H1 (cell line): ENCODE data around the gene FNDC11. TPM values are rescaled to one million over a fixed set of nuclear protein-coding genes. Genes with fewer than 3 reads are reported as not detected.
A peak's percentile ranks its signal among the peaks of the same experiment; 100 is the strongest.

ENCODE experiments used
- CTCF ChIA-PET: fragments of 300-600 bp; sonication (Branson Sonifier 250); formaldehyde crosslinking; loops from one replicate; lab custom pipeline; 2021; ENCODE audit not compliant: partially characterized antibody; lab: Charles Lee
- POLR2A ChIA-PET: fragments of 300-600 bp; sonication (Branson Sonifier 250); formaldehyde crosslinking; loops from one replicate; lab custom pipeline; 2021; ENCODE audit warnings: inconsistent platforms; ENCODE audit not compliant: partially characterized antibody; lab: Charles Lee
- DNase-seq, 2 experiments: peaks; one replicate each; pipeline versions ENCODE4 v3.0.0 to v3.0.0-alpha.2; 2010 to 2022; ENCODE audit warnings: low spot score in 2 of 2, low read depth in 1 of 2, mixed read lengths in 1 of 2
- FAIRE-seq: peaks from 2 replicates; lab custom pipeline; 2011; peaks lifted over from hg19 to GRCh38; lab: Jason Lieb, UNC
- H2AFZ ChIP-seq: 2 replicates; pipeline ENCODE4 v1.8.1; 2012; ENCODE audit warnings: low read length, inconsistent platforms
- H2AK5ac ChIP-seq: 2 replicates; pipeline ENCODE4 v1.6.1; 2013; ENCODE audit warnings: low read depth, low read length
- H2BK120ac ChIP-seq: replicated peaks from 2 replicates; pipeline ENCODE3; 2013; ENCODE audit warnings: low read depth, low read length, inconsistent platforms
- H2BK12ac ChIP-seq: 2 replicates; pipeline ENCODE4 v1.6.1; 2013; ENCODE audit warnings: low read depth, low read length
- H2BK15ac ChIP-seq: 2 replicates; pipeline ENCODE4 v1.6.1; 2013; ENCODE audit warnings: low read length
- H2BK20ac ChIP-seq: 2 replicates; pipeline ENCODE4 v1.6.1; 2013; ENCODE audit warnings: low read length
- H2BK5ac ChIP-seq: 2 replicates; pipeline ENCODE4 v1.6.1; 2013; ENCODE audit warnings: low read depth, low read length
- H3K14ac ChIP-seq: 2 replicates; pipeline ENCODE4 v1.6.1; 2013; ENCODE audit warnings: inconsistent platforms; ENCODE audit not compliant: insufficient read length
- H3K18ac ChIP-seq: 2 replicates; pipeline ENCODE4 v1.6.1; 2013; ENCODE audit warnings: low read length; ENCODE audit errors: extremely low read depth
- H3K23ac ChIP-seq: 2 replicates; pipeline ENCODE4 v1.6.1; 2013; ENCODE audit warnings: inconsistent platforms; ENCODE audit not compliant: insufficient read length
- H3K23me2 ChIP-seq: 2 replicates; pipeline ENCODE4 v1.6.1; 2013; ENCODE audit warnings: low read depth, low read length
- H3K27ac ChIP-seq: 2 replicates; pipeline ENCODE4 v1.6.1; 2011; ENCODE audit warnings: low read depth, low read length, inconsistent platforms
- H3K27me3 ChIP-seq, 4 experiments: replicated peaks in 1 of 4; 1 replicate in 1 of 4; 2 replicates in 3 of 4; pipeline versions ENCODE4 v1.6.1 to v1.8.1; 2011 to 2013; ENCODE audit warnings: low read length in 3 of 4, mild to moderate bottlenecking in 3 of 4, inconsistent platforms in 2 of 4, mixed read lengths in 2 of 4, moderate library complexity in 1 of 4; ENCODE audit not compliant: control insufficient read depth in 3 of 4, insufficient read depth in 3 of 4; ENCODE audit errors: extremely low read depth in 1 of 4
- H3K36me3 ChIP-seq, 4 experiments: 2 replicates each; pipeline versions ENCODE4 v1.6.1 to v1.8.1; 2011 to 2013; ENCODE audit warnings: mild to moderate bottlenecking in 4 of 4, low read length in 3 of 4, moderate library complexity in 2 of 4, control low read depth in 1 of 4, inconsistent platforms in 1 of 4; ENCODE audit not compliant: insufficient read depth in 4 of 4, control insufficient read depth in 2 of 4
- H3K4ac ChIP-seq: replicated peaks from 2 replicates; pipeline ENCODE3; 2013; ENCODE audit warnings: low read length, low read depth, mixed read lengths, inconsistent platforms; ENCODE audit not compliant: insufficient read length
- H3K4me1 ChIP-seq, 4 experiments: replicated peaks in 1 of 4; 1 replicate in 1 of 4; 2 replicates in 3 of 4; pipeline versions ENCODE4 v1.6.1 to v1.8.1; 2011 to 2013; ENCODE audit warnings: low read length in 3 of 4, inconsistent platforms in 2 of 4, mixed read lengths in 1 of 4; ENCODE audit not compliant: insufficient read depth in 4 of 4, control insufficient read depth in 3 of 4
- H3K4me2 ChIP-seq, 2 experiments: 2 replicates each; pipeline versions ENCODE4 v1.6.1 to v1.8.1; 2011 to 2013; ENCODE audit warnings: low read depth in 2 of 2, low read length in 2 of 2, control low read depth in 1 of 2, inconsistent platforms in 1 of 2, mild to moderate bottlenecking in 1 of 2; ENCODE audit not compliant: insufficient read depth in 1 of 2
- H3K4me3 ChIP-seq, 4 experiments: fragments of 200-600, 300-600 bp in 1 of 4; sonication (generic), shearing (Covaris generic), sonication (Bioruptor Twin) in 1 of 4; 2 replicates each; pipeline versions ENCODE4 v1.5.1 to v1.8.1; 2011 to 2016; ENCODE audit warnings: low read length in 4 of 4, low read depth in 3 of 4, control low read depth in 2 of 4, inconsistent platforms in 2 of 4, mild to moderate bottlenecking in 2 of 4, mixed read lengths in 1 of 4, moderate library complexity in 1 of 4; ENCODE audit not compliant: insufficient read depth in 2 of 4; ENCODE audit errors: extremely low read depth in 1 of 4
- H3K56ac ChIP-seq: replicated peaks from 2 replicates; pipeline ENCODE3; 2013; ENCODE audit warnings: low read depth, mild to moderate bottlenecking, mixed read lengths, low read length, inconsistent platforms; ENCODE audit not compliant: insufficient read length
- H3K79me1 ChIP-seq: 2 replicates; pipeline ENCODE4 v1.6.1; 2013; ENCODE audit warnings: low read depth, low read length, control low read depth
- H3K79me2 ChIP-seq, 2 experiments: 2 replicates each; pipeline versions ENCODE4 v1.6.1 to v1.8.1; 2012 to 2013; ENCODE audit warnings: low read length in 2 of 2, mild to moderate bottlenecking in 2 of 2, inconsistent platforms in 1 of 2; ENCODE audit not compliant: insufficient read depth in 2 of 2, control insufficient read depth in 1 of 2
- H3K9ac ChIP-seq, 4 experiments: replicated peaks in 1 of 4; 1 replicate in 1 of 4; 2 replicates in 3 of 4; pipeline versions ENCODE4 v1.6.1 to v1.8.1; 2011 to 2013; ENCODE audit warnings: low read depth in 3 of 4, low read length in 3 of 4, control low read depth in 2 of 4, mild to moderate bottlenecking in 2 of 4, moderate library complexity in 2 of 4, inconsistent platforms in 1 of 4; ENCODE audit errors: extremely low read depth in 1 of 4
- H3K9me3 ChIP-seq, 2 experiments: 2 replicates each; pipeline versions ENCODE4 v1.6.1 to v1.8.1; 2012 to 2013; ENCODE audit warnings: mild to moderate bottlenecking in 2 of 2, moderate library complexity in 2 of 2, control low read depth in 1 of 2, inconsistent platforms in 1 of 2, low read depth in 1 of 2, low read length in 1 of 2, mixed read lengths in 1 of 2; ENCODE audit not compliant: insufficient read depth in 2 of 2
- H4K20me1 ChIP-seq, 2 experiments: replicated peaks in 1 of 2; 2 replicates each; pipeline versions ENCODE3 to v1.8.1; 2011 to 2013; ENCODE audit warnings: inconsistent platforms in 2 of 2, low read length in 2 of 2, mild to moderate bottlenecking in 1 of 2; ENCODE audit not compliant: insufficient read depth in 2 of 2, control insufficient read depth in 1 of 2
- H4K5ac ChIP-seq: 2 replicates; pipeline ENCODE4 v1.6.1; 2013; ENCODE audit warnings: low read length, low read depth, mixed read lengths, inconsistent platforms; ENCODE audit not compliant: insufficient read length
- H4K8ac ChIP-seq: 2 replicates; pipeline ENCODE4 v1.8.0; 2013; ENCODE audit warnings: mild to moderate bottlenecking, moderate library complexity, low read length, inconsistent platforms; ENCODE audit not compliant: insufficient read depth; ENCODE audit errors: extremely low read depth
- H4K91ac ChIP-seq: replicated peaks from 2 replicates; pipeline ENCODE3; 2013; ENCODE audit warnings: low read length, mixed read lengths, inconsistent platforms; ENCODE audit not compliant: insufficient read length
- CHD1 ChIP-seq: IDR thresholded peaks from 2 replicates; pipeline ENCODE4 v1.6.1; 2012; ENCODE audit warnings: low read depth, low read length, improper control_type of control experiment
- JUN ChIP-seq: IDR thresholded peaks from 2 replicates; pipeline ENCODE4 v1.6.1; 2011; ENCODE audit warnings: low read depth, mild to moderate bottlenecking, improper control_type of control experiment, low read length
- RAD21 ChIP-seq, 2 experiments: IDR thresholded peaks in 1 of 2; conservative IDR thresholded peaks in 1 of 2; 2 replicates each; pipeline ENCODE4 v1.6.1; 2011; ENCODE audit warnings: low read depth in 2 of 2, low read length in 2 of 2, improper control_type of control experiment in 1 of 2, inconsistent platforms in 1 of 2, mild to moderate bottlenecking in 1 of 2, moderate library complexity in 1 of 2
- ZNF274 ChIP-seq: IDR thresholded peaks from 2 replicates; pipeline ENCODE4 v1.7.0; 2012; ENCODE audit warnings: low read length, borderline replicate concordance; ENCODE audit errors: extremely low read depth
- WGBS, 2 experiments: shearing (Covaris generic) in 1 of 2; methylation state at CpG; one replicate each; pipeline versions ENCODE4 v1.1.6 to v1.1.7; 2013 to 2015; ENCODE audit warnings: low lambda C conversion rate in 2 of 2, mixed read lengths in 2 of 2, inconsistent platforms in 1 of 2, low coverage in 1 of 2, missing lambda C conversion rate in 1 of 2; ENCODE audit not compliant: insufficient replicate concordance in 2 of 2, insufficient coverage in 1 of 2, insufficient read length in 1 of 2; ENCODE audit errors: extremely low coverage in 1 of 2, missing lambda C conversion rate in 1 of 2; 5-methylcytosine and 5-hydroxymethylcytosine counted together
- polyA plus RNA-seq, 7 experiments: library from polyadenylated mRNA; depleted of rRNA in 3 of 7; stranded (reverse) in 5 of 7; unstranded in 2 of 7; fragments of >200 nt in 5 of 7; fragments of 200-250 nt in 2 of 7; gene quantifications; 1 replicate in 5 of 7; 2 replicates in 1 of 7; 4 replicates in 1 of 7; pipeline versions ENCODE4 v1.2.1 to v1.2.3, GENCODE V29; 2011 to 2013; ENCODE audit warnings: missing spikeins in 2 of 7, mixed read lengths in 2 of 7
- total RNA-seq: library from RNA; stranded (reverse); fragmentation: NEBNext Ultra II Directional; extraction: Animal tissue kit (Norgen Biotek cat#: 25700); gene quantifications from 2 replicates; pipeline ENCODE4 v1.2.1, GENCODE V29; 2021
- TF ChIP-seq, protein P1 (sequence below), 3 experiments: IDR thresholded peaks; 1 replicate in 2 of 3; 2 replicates in 1 of 3; pipeline versions ENCODE4 v1.5.1 to v1.6.1; 2011; ENCODE audit warnings: low read length in 3 of 3, mild to moderate bottlenecking in 3 of 3, inconsistent platforms in 2 of 3, low read depth in 1 of 3, moderate library complexity in 1 of 3; ENCODE audit not compliant: insufficient read depth in 1 of 3; ENCODE audit errors: control extremely low read depth in 1 of 3

Gene FNDC11
- total and polyA plus RNA-seq, 2 of the 8 experiments (the other 6 are each of a cell fraction or from before 2014, with no cell fraction given) = 2.6 to 8.8 TPM

- no peak overlapping the region for H3K4ac ChIP-seq
- H3K56ac ChIP-seq = no peak overlapping the region
- WGBS, 2 experiments = 75% methylated on average over 20 of the region's 20 CpGs; no CpG with 5 or more reads in 1 of the 2 experiments
- H2AFZ ChIP-seq = no peak overlapping the region
- TF ChIP-seq CHD1 (no peak), RAD21 (IDR thresholded peaks at IDR 0.05 in 1 of 2, conservative IDR thresholded peaks at IDR 0.05 in 1 of 2; ENCODE audit: low read depth in 2 of 2, low read length in 2 of 2) (peak; percentile 1 to 29; a peak in 2 of 4 replicates), JUN (no peak), ZNF274 (no peak)
- TF ChIP-seq, protein P1, sequence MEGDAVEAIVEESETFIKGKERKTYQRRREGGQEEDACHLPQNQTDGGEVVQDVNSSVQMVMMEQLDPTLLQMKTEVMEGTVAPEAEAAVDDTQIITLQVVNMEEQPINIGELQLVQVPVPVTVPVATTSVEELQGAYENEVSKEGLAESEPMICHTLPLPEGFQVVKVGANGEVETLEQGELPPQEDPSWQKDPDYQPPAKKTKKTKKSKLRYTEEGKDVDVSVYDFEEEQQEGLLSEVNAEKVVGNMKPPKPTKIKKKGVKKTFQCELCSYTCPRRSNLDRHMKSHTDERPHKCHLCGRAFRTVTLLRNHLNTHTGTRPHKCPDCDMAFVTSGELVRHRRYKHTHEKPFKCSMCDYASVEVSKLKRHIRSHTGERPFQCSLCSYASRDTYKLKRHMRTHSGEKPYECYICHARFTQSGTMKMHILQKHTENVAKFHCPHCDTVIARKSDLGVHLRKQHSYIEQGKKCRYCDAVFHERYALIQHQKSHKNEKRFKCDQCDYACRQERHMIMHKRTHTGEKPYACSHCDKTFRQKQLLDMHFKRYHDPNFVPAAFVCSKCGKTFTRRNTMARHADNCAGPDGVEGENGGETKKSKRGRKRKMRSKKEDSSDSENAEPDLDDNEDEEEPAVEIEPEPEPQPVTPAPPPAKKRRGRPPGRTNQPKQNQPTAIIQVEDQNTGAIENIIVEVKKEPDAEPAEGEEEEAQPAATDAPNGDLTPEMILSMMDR (IDR thresholded peaks at IDR 0.05; ENCODE audit: control extremely low read depth in 1 of 3, insufficient read depth in 1 of 3, low read depth in 1 of 3, low read length in 3 of 3) = peak in 1 of 3 experiments; percentile 11; a peak in 1 of 4 replicates
- H3K23ac ChIP-seq = no peak overlapping the region
- 0 out of 2 replicates have a peak overlapping the region, but pooled peaks have one; percentile 9 for H2BK12ac ChIP-seq
- peaks cover 0 to 6% (median under 1%) of the 10 kb centered on the region in 4 experiments; a peak in 3 of 7 replicates for H3K27me3 ChIP-seq
- H3K23me2 ChIP-seq = peaks cover 17% of the 10 kb centered on the region; the same call in 1 of the 2 replicates
- H2AK5ac ChIP-seq = no peak overlapping the region; the same call in 1 of the 2 replicates
- H3K79me2 ChIP-seq = peaks cover 0 to 4% of the 10 kb centered on the region in 2 experiments; a peak in 1 of 4 replicates
- peaks cover 7% of the 10 kb centered on the region; the same call in 1 of the 2 replicates for H3K79me1 ChIP-seq
- H4K5ac ChIP-seq = no peak overlapping the region
- H2BK15ac ChIP-seq = no peak overlapping the region
- no peak overlapping the region; the same call in 1 of the 2 replicates for H2BK5ac ChIP-seq
- H3K9me3 ChIP-seq = no peaks in the 10 kb centered on the region
- H3K4me2 ChIP-seq = no peak overlapping the region
- peaks cover 3 to 22% of the 10 kb centered on the region in 2 experiments for H4K20me1 ChIP-seq
- H3K18ac ChIP-seq = no peak overlapping the region
- no peak for FAIRE-seq
- H4K91ac ChIP-seq = no peak overlapping the region
- no peak overlapping the region for H3K4me3 ChIP-seq
- no peak overlapping the region for H3K14ac ChIP-seq
- H2BK20ac ChIP-seq = no peak overlapping the region
- H3K4me1 ChIP-seq = peaks cover 0 to 21% (median 10%) of the 10 kb centered on the region in 4 experiments; a peak in 5 of 7 replicates
- DNase-seq = peak in 1 of 2 experiments; percentile 59
- POLR2A ChIA-PET = interaction anchor here (1.5 to 2.4 kb wide), 2 partner anchors 11 to 123 kb away, joined by 5 to 8 read pairs; no protein-coding TSS in a partner anchor
- H3K9ac ChIP-seq = no peak overlapping the region
- no peak overlapping the region for H3K27ac ChIP-seq
- H3K36me3 ChIP-seq = peaks cover 0 to 12% (median 0%) of the 10 kb centered on the region in 4 experiments; a peak in 2 of 8 replicates
- H2BK120ac ChIP-seq = no peak overlapping the region
- H4K8ac ChIP-seq = no peak overlapping the region; the same call in 1 of the 2 replicates
- CTCF ChIA-PET = interaction anchor here (0.7 to 3.0 kb wide), 12 partner anchors 9 to 76 kb away, joined by 3 to 31 read pairs (median 3); partner anchors contain the start of gene PTK6
Measured at GRCh38 chr20:63518351-63518861, 35.6 kb upstream of the FNDC11 start.
